Heart left ventricle (tissue), 16 donors: ENCODE measurements around the gene RFC2. TPM values are rescaled to one million over a fixed set of nuclear protein-coding genes. Genes with fewer than 3 reads are reported as not detected.

Experiments used
- ATAC-seq, 4 donors: fragments of 200-7000 bp; cut with Tn5 transposase; one replicate each; pipeline ENCODE4 v1.9.1; 2020 to 2022; ENCODE audit warnings: moderate library complexity in 4 of 4, mild to moderate bottlenecking in 3 of 4, moderate number of reproducible peaks in 1 of 4
- DNase-seq, 5 donors: peaks; one replicate each; pipeline ENCODE4 v3.0.0-alpha.2; 2020
- H3K27ac ChIP-seq, 12 donors: fragments of 200-600 bp; sonication (generic) in 4 of 12; one replicate each; pipeline versions ENCODE4 v1.5.0 to v1.8.0; 2016 to 2022; ENCODE audit warnings: mild to moderate bottlenecking in 2 of 12
- H3K27me3 ChIP-seq, 9 donors: fragments of 200-600 bp; sonication (generic) in 2 of 9; one replicate each; pipeline versions ENCODE4 v1.5.1 to v1.8.0; 2016 to 2022; ENCODE audit warnings: mild to moderate bottlenecking in 3 of 9
- H3K36me3 ChIP-seq, 9 donors: fragments of 200-600 bp; sonication (generic) in 2 of 9; one replicate each; pipeline versions ENCODE4 v1.5.0 to v1.8.0; 2018 to 2022; ENCODE audit warnings: mild to moderate bottlenecking in 2 of 9
- H3K4me1 ChIP-seq, 12 donors: fragments of 200-600 bp; sonication (generic) in 4 of 12; one replicate each; pipeline versions ENCODE4 v1.5.0 to v1.8.0; 2016 to 2022; ENCODE audit warnings: mild to moderate bottlenecking in 3 of 12
- H3K4me3 ChIP-seq, 12 donors: fragments of 200-600 bp; sonication (generic) in 4 of 12; one replicate each; pipeline versions ENCODE4 v1.5.0 to v1.8.0; 2017 to 2022; ENCODE audit warnings: mild to moderate bottlenecking in 9 of 12, moderate library complexity in 4 of 12
- H3K9me3 ChIP-seq, 12 donors: fragments of 200-600 bp; sonication (generic) in 4 of 12; one replicate each; pipeline versions ENCODE4 v1.5.0 to v1.8.0; 2016 to 2022; ENCODE audit warnings: mild to moderate bottlenecking in 1 of 12
- CTCF ChIP-seq, 12 donors: fragments of 200-600 bp; sonication (generic) in 4 of 12; IDR thresholded peaks; one replicate each; pipeline versions ENCODE4 v1.5.0 to v1.8.0; 2018 to 2022; ENCODE audit warnings: antibody characterized with exemption in 12 of 12, mild to moderate bottlenecking in 5 of 12
- POLR2A ChIP-seq, 2 donors: fragments of 450-650 bp; IDR thresholded peaks; one replicate each; pipeline ENCODE4 v1.6.1; 2017; ENCODE audit warnings: antibody characterized with exemption in 2 of 2, mild to moderate bottlenecking in 2 of 2, moderate library complexity in 2 of 2
- WGBS, 4 donors: extraction: QIAGEN DNeasy Blood & Tissue Kit in 2 of 4; methylation state at CpG; one replicate each; pipeline versions ENCODE4 v1.1.5 to v1.1.7; 2013 to 2018; 5-methylcytosine and 5-hydroxymethylcytosine counted together
- intact Hi-C, 10 donors: fragments of 100-400 bp; cut with DNase I; formaldehyde crosslinking; loops; one replicate each; pipeline versions ENCODE4 v1.11.1 to v1.14.2; 2022
- polyA plus RNA-seq, 2 donors: library from polyadenylated mRNA; stranded (reverse); fragments of 200-250 nt; gene quantifications; one replicate each; pipeline ENCODE4 v1.2.3, GENCODE V29; 2013
- total RNA-seq, 9 donors: library from RNA; depleted of rRNA in 2 of 9; stranded (reverse); fragments of >200 nt in 2 of 9; fragmentation: NEBNext Ultra II Directional in 3 of 9; extraction: Animal tissue kit (Norgen Biotek cat#: 25700) in 3 of 9; gene quantifications; one replicate each; pipeline versions ENCODE4 v1.1.0 to v1.2.4, GENCODE V29; 2016 to 2023
- donor health status: ischemic (EF 13 %, LVEDD 7.1; RV severe dilation, severe dysfunction).
- donor health status: healthy with polysubstance abuse.
- donor health status: DM: no; HTN: yes; CAD: no.
- donor health status: DM: no; HTN: no; CAD: no.
- donor health status: ischemic (EF 25% LVEDD 6.9; RV normal size, moderate dysfunction).
- donor health status: ischemic (EF 25% LVEDD 5.7; RV mildly dilated, moderate dysfunction).
- donor health status: healthy.
- donor health status: DM: yes; HTN: yes; CAD: no.
- donor health status: ischemic (EF 35%, LVEDD 5.7; RV mildly dilated, moderate dysfunction).
- donor health status: nonischemic (EF 11% LVEDD 7.7; RV severe dilation, severe dysfunction).
- donor health status: DM: yes; HTN: yes; CAD: no.
- donor health status: PGD.
- donor health status: ischemic (EF 29% LVEDD 5.4; RV normal size, mild dysfunction).
- donor health status: nonischemic (EF 23%, LVEDD 6.1; RV moderate dilation, normal function).

The RFC2 gene
- total and polyA plus RNA-seq, 11 donors: 7.8 to 21.8 (median 12.2) TPM

GRCh38 chr7:74299401-74299800 lies 45.2 kb upstream of the RFC2 start:
- DNase-seq (no peak), ATAC-seq (no peak)
- H3K36me3 ChIP-seq: no peaks in the 10 kb centered on the region
- peaks cover 0 to 4% (median 0%) of the 10 kb centered on the region in 12 donors for H3K9me3 ChIP-seq
- intact Hi-C loops: loop anchor here in 2 of 10 donors (10.0 kb wide), 2 partner anchors 75 to 95 kb away; no protein-coding TSS in a partner anchor
- no peak overlapping the region for H3K4me3 ChIP-seq
- peaks cover 0 to 27% (median 10%) of the 10 kb centered on the region in 12 donors for H3K4me1 ChIP-seq
- no peaks in the 10 kb centered on the region for H3K27me3 ChIP-seq
- TF ChIP-seq POLR2A (IDR thresholded peaks at IDR 0.05) (no peak), CTCF (IDR thresholded peaks at IDR 0.05) (no peak)
- H3K27ac ChIP-seq: no peak overlapping the region
- 91 to 99% (median 97%) methylated on average over 8 of the region's 8 CpGs for WGBS, 4 donors

- 89 to 93% (median 93%) methylated on average over 15 of the region's 15 CpGs for WGBS, 4 donors
- DNase-seq: no peak
- H3K27me3 ChIP-seq: no peaks in the 10 kb centered on the region
- ATAC-seq: no peak
- H3K27ac ChIP-seq: no peak overlapping the region
- H3K9me3 ChIP-seq: peaks cover 0 to 4% (median 0%) of the 10 kb centered on the region in 12 donors
- H3K36me3 ChIP-seq: no peaks in the 10 kb centered on the region
- H3K4me3 ChIP-seq: no peak overlapping the region
- peaks cover 0 to 44% (median 21%) of the 10 kb centered on the region in 12 donors for H3K4me1 ChIP-seq
- intact Hi-C loops: loop anchor here in 3 of 10 donors (2.0 to 10.0 kb wide), 3 partner anchors 13 to 97 kb away; no protein-coding TSS in a partner anchor
- no peak for TF ChIP-seq CTCF (IDR thresholded peaks at IDR 0.05)
- TF ChIP-seq POLR2A (IDR thresholded peaks at IDR 0.05): no peak
Observed at GRCh38 chr7:74297516-74298233, 43.5 kb upstream of the RFC2 start.

- Histone ChIP-seq H3K4me1 (peaks cover 0 to 60% (median 34%) of the 10 kb centered on the region in 12 donors), H3K27ac (peak overlapping the region in 11 of 12 donors; percentile 38 to 81 (median 66)), H3K4me3 (peak overlapping the region in 6 of 12 donors; percentile 3 to 29 (median 18)), H3K36me3 (no peaks in the 10 kb centered on the region), H3K9me3 (peaks cover 0 to 4% (median 0%) of the 10 kb centered on the region in 12 donors), H3K27me3 (no peaks in the 10 kb centered on the region)
- WGBS, 4 donors: 31 to 51% (median 48%) methylated on average over 17 of the region's 17 CpGs
- intact Hi-C loops: loop anchor here in 5 of 10 donors (5.0 to 10.0 kb wide), 5 partner anchors 37 to 100 kb away; partner anchors contain the start of gene RFC2 (in 2 of the 5)
- peak in 4 of 5 donors; percentile 52 to 72 (median 63) for DNase-seq
- no peak for TF ChIP-seq CTCF (IDR thresholded peaks at IDR 0.05)
- no peak for TF ChIP-seq POLR2A (IDR thresholded peaks at IDR 0.05)
- peak in 3 of 4 donors; percentile 39 to 75 (median 50) for ATAC-seq
Observed at GRCh38 chr7:74294191-74294998, 40.2 kb upstream of the RFC2 start.

- Histone ChIP-seq H3K27me3 (no peaks in the 10 kb centered on the region), H3K36me3 (no peaks in the 10 kb centered on the region), H3K4me3 (no peak overlapping the region), H3K9me3 (peaks cover 0 to 4% (median 0%) of the 10 kb centered on the region in 12 donors), H3K27ac (peak overlapping the region in 9 of 12 donors; percentile 6 to 81 (median 67)), H3K4me1 (peaks cover 0 to 57% (median 36%) of the 10 kb centered on the region in 12 donors)
- WGBS, 4 donors: 64 to 71% (median 67%) methylated on average over 4 of the region's 4 CpGs
- no peak for ATAC-seq
- intact Hi-C loops: loop anchor here in 5 of 10 donors (5.0 to 10.0 kb wide), 5 partner anchors 36 to 101 kb away; partner anchors contain the start of gene RFC2 (in 2 of the 5)
- no peak for TF ChIP-seq CTCF (IDR thresholded peaks at IDR 0.05)
- no peak for TF ChIP-seq POLR2A (IDR thresholded peaks at IDR 0.05)
- DNase-seq: no peak
Observed at GRCh38 chr7:74293577-74293908, 39.3 kb upstream of the RFC2 start.
